HFFc6 (cell line): ENCODE measurements around the gene APOOL. TPM values are rescaled to one million over a fixed set of nuclear protein-coding genes. Genes with fewer than 3 reads are reported as not detected.
"Not testable (repeated sequence)": the region's sequence is repeated elsewhere in the genome, so short reads cannot be mapped to it uniquely, and the experiment has no call there.

ENCODE experiments used
- DNase-seq: peaks from one replicate; pipeline ENCODE4 v3.0.0-alpha.2; 2018
- H3K27ac Mint-ChIP-seq: 2 replicates; pipeline ENCODE4 v1.8.0; 2020; ENCODE audit warnings: mild to moderate bottlenecking, mixed read lengths
- H3K27me3 Mint-ChIP-seq: 2 replicates; pipeline ENCODE4 v1.8.0; 2021; ENCODE audit warnings: mild to moderate bottlenecking, moderate library complexity, mixed read lengths; ENCODE audit not compliant: insufficient read depth
- H3K36me3 Mint-ChIP-seq: 2 replicates; pipeline ENCODE4 v1.8.0; 2021; ENCODE audit warnings: low read depth, mixed read lengths
- H3K4me1 Mint-ChIP-seq: 2 replicates; pipeline ENCODE4 v1.8.0; 2020; ENCODE audit warnings: low read depth, mixed read lengths
- H3K4me3 Mint-ChIP-seq: 2 replicates; pipeline ENCODE4 v1.8.0; 2020; ENCODE audit warnings: mild to moderate bottlenecking, moderate library complexity, mixed read lengths
- H3K9me3 Mint-ChIP-seq: 2 replicates; pipeline ENCODE4 v1.8.0; 2020; ENCODE audit warnings: mild to moderate bottlenecking, mixed read lengths
- total RNA-seq, 6 experiments: library from RNA; stranded (reverse); fragmentation: NEBNext Ultra II Directional; extraction: Animal tissue kit (Norgen Biotek cat#: 25700); gene quantifications; 2 replicates in 1 of 6; 3 replicates in 5 of 6; pipeline ENCODE4 v1.2.3, GENCODE V29; 2021
- TF ChIP-seq, protein P1 (sequence below): fragments of 200-600 bp; sonication (generic); IDR thresholded peaks from 2 replicates; pipeline ENCODE4 v1.5.0; 2021; ENCODE audit warnings: antibody characterized with exemption, mild to moderate bottlenecking

Gene APOOL
- total RNA-seq, 6 experiments from 2014 or later = 21.3 to 28.4 (median 25.3) TPM

DNA sequence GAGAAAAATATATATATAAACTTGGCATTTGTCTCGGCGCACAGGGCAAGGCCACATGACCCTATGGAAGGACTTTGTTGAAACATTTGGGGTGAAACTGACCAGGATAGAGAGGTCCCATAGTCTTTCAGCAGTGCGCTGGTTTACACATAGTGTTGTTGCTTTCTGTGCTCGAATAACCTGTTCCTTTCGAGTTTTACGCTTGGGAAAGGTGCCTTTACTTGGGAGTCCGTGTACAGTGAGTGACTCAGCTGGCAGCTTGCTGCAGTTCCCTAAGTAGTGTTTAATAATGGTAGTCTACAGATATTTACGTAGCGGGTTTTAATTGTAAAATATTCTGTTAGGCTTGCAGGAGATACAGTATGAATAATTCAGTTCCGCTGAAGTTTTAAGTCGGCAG, 578 bp downstream of the APOOL start:
- H3K4me1 Mint-ChIP-seq = peaks cover 10% of the 10 kb centered on the region
- no peak for DNase-seq
- peak overlapping the region; percentile 79 for H3K27ac Mint-ChIP-seq
- H3K27me3 Mint-ChIP-seq = no peaks in the 10 kb centered on the region
- peak overlapping the region; percentile 91 for H3K4me3 Mint-ChIP-seq
- H3K36me3 Mint-ChIP-seq = no peaks in the 10 kb centered on the region
- no peaks in the 10 kb centered on the region for H3K9me3 Mint-ChIP-seq
- TF ChIP-seq, protein P1, sequence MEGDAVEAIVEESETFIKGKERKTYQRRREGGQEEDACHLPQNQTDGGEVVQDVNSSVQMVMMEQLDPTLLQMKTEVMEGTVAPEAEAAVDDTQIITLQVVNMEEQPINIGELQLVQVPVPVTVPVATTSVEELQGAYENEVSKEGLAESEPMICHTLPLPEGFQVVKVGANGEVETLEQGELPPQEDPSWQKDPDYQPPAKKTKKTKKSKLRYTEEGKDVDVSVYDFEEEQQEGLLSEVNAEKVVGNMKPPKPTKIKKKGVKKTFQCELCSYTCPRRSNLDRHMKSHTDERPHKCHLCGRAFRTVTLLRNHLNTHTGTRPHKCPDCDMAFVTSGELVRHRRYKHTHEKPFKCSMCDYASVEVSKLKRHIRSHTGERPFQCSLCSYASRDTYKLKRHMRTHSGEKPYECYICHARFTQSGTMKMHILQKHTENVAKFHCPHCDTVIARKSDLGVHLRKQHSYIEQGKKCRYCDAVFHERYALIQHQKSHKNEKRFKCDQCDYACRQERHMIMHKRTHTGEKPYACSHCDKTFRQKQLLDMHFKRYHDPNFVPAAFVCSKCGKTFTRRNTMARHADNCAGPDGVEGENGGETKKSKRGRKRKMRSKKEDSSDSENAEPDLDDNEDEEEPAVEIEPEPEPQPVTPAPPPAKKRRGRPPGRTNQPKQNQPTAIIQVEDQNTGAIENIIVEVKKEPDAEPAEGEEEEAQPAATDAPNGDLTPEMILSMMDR = no peak

DNA sequence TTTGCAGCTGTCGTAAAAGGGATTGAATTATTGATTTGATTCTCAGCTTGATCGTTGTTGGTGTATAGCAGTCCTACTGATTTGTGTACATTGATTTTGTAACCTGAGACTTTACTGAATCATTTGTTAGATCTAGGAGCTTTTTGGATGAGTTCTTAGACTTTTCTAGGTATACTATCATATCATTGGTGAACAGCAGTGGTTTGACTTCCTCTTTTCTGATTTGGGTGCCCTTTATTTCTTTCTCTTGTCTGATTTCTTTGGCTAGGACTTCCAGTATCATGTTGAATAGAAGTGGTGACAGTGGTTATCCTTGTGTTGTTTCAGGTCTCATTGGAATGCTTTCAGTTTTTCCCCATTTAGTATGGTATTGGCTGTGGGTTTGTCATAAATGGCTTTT, 8.4 kb downstream of the APOOL start:
- Mint-ChIP-seq H3K36me3 (peaks cover 8% of the 10 kb centered on the region), H3K4me3 (no peak overlapping the region), H3K27me3 (no peaks in the 10 kb centered on the region), H3K4me1 (0 out of 2 replicates have a peak, but pooled peaks cover 6% of the 10 kb centered on the region), H3K27ac (no peak overlapping the region), H3K9me3 (no peaks in the 10 kb centered on the region)
- DNase-seq = no peak
- TF ChIP-seq, protein P1 = no peak

GRCh38 chrX:85015351-85015750, 11.7 kb downstream of the APOOL start:
- H3K4me3 Mint-ChIP-seq, H3K9me3 Mint-ChIP-seq, H3K27ac Mint-ChIP-seq, DNase-seq, H3K27me3 Mint-ChIP-seq: not testable (repeated sequence)
- H3K4me1 Mint-ChIP-seq = peaks cover 19% of the 10 kb centered on the region
- peaks cover 12% of the 10 kb centered on the region for H3K36me3 Mint-ChIP-seq

GRCh38 chrX:85017721-85018120, 14.0 kb downstream of the APOOL start:
- peak; percentile 3 for DNase-seq
- H3K36me3 Mint-ChIP-seq = peaks cover 12% of the 10 kb centered on the region
- TF ChIP-seq, protein P1 = no peak
- peaks cover 13% of the 10 kb centered on the region for H3K4me1 Mint-ChIP-seq
- H3K27me3 Mint-ChIP-seq = no peaks in the 10 kb centered on the region
- peaks cover 4% of the 10 kb centered on the region; the same call in 1 of the 2 replicates for H3K9me3 Mint-ChIP-seq
- no peak overlapping the region for H3K4me3 Mint-ChIP-seq
- no peak overlapping the region for H3K27ac Mint-ChIP-seq

GRCh38 chrX:85018471-85018870, 14.8 kb downstream of the APOOL start:
- peaks cover 12% of the 10 kb centered on the region for H3K36me3 Mint-ChIP-seq
- H3K4me3 Mint-ChIP-seq = no peak overlapping the region; the same call in 1 of the 2 replicates
- H3K27ac Mint-ChIP-seq = no peak overlapping the region
- H3K9me3 Mint-ChIP-seq = peaks cover 4% of the 10 kb centered on the region; the same call in 1 of the 2 replicates
- TF ChIP-seq, protein P1 = no peak
- no peaks in the 10 kb centered on the region for H3K27me3 Mint-ChIP-seq
- H3K4me1 Mint-ChIP-seq = peaks cover 13% of the 10 kb centered on the region
- no peak for DNase-seq

GRCh38 chrX:85020216-85020615, 16.5 kb downstream of the APOOL start:
- Mint-ChIP-seq H3K36me3 (peaks cover 12% of the 10 kb centered on the region), H3K27me3 (no peaks in the 10 kb centered on the region), H3K27ac (no peak overlapping the region), H3K4me3 (no peak overlapping the region), H3K9me3 (peaks cover 4% of the 10 kb centered on the region; the same call in 1 of the 2 replicates), H3K4me1 (peaks cover 13% of the 10 kb centered on the region)
- TF ChIP-seq, protein P1 = no peak
- DNase-seq = no peak
